Activated T-cell treated with anti-CD3 and anti-CD28 coated beads, Interleukin-2, amount 50 U/mL, for 4 hours (primary cell): ENCODE measurements around the gene LSM11. TPM values are rescaled to one million over a fixed set of nuclear protein-coding genes. Genes with fewer than 3 reads are reported as not detected.

Experiments
- ATAC-seq, 2 donors: fragments of 200-7000 bp; cut with Tn5 transposase; one replicate each; pipeline ENCODE4 v1.10.0; 2021
- DNase-seq: peaks from one replicate; pipeline ENCODE4 v3.0.0-alpha.2; 2020
- H3K27me3 Mint-ChIP-seq: one replicate; pipeline ENCODE4 v1.8.0; 2021; ENCODE audit warnings: low read depth, mixed read lengths
- H3K36me3 Mint-ChIP-seq: one replicate; pipeline ENCODE4 v1.8.0; 2022; ENCODE audit warnings: mixed read lengths; ENCODE audit not compliant: insufficient read depth
- H3K4me1 Mint-ChIP-seq: one replicate; pipeline ENCODE4 v1.8.0; 2021; ENCODE audit warnings: low read depth, mixed read lengths
- H3K4me3 Mint-ChIP-seq: one replicate; pipeline ENCODE4 v1.8.0; 2021; ENCODE audit warnings: mild to moderate bottlenecking, moderate library complexity, mixed read lengths
- H3K9me3 Mint-ChIP-seq: one replicate; pipeline ENCODE4 v1.8.0; 2021; ENCODE audit warnings: mixed read lengths
- total RNA-seq, 3 donors: library from RNA; stranded (reverse); gene quantifications; one replicate each; pipeline ENCODE4 v1.2.1, GENCODE V29; 2021

The LSM11 gene
- total RNA-seq, 3 donors from 2014 or later = 4.9 to 5.9 (median 5.5) TPM

DNA sequence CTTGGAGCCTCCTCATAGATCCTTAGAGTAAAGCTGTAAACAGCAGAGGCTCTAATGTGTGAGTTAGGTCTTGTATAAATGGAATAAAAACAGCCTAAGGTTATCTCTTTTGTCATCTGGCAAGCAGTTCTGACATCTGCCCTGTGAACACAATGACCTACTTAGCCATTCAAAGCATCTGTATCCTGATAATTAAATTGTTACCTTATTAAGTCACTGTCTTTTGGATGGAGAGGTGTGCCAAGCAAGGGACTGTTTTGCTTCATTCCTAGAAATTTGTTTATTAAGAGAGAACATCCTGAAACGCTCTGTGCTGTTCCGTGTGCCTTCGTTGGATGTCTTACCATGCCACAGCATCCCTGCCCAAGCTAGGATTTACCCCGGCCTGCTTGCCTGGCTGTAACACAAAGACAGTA is 1.5 kb downstream of the LSM11 start:
- H3K9me3 Mint-ChIP-seq = no peaks in the 10 kb centered on the region
- H3K4me1 Mint-ChIP-seq = peaks cover 37% of the 10 kb centered on the region
- DNase-seq = no peak
- H3K36me3 Mint-ChIP-seq = peaks cover 2% of the 10 kb centered on the region
- no peak for ATAC-seq
- H3K4me3 Mint-ChIP-seq = peak overlapping the region; percentile 95
- H3K27me3 Mint-ChIP-seq = no peaks in the 10 kb centered on the region

DNA sequence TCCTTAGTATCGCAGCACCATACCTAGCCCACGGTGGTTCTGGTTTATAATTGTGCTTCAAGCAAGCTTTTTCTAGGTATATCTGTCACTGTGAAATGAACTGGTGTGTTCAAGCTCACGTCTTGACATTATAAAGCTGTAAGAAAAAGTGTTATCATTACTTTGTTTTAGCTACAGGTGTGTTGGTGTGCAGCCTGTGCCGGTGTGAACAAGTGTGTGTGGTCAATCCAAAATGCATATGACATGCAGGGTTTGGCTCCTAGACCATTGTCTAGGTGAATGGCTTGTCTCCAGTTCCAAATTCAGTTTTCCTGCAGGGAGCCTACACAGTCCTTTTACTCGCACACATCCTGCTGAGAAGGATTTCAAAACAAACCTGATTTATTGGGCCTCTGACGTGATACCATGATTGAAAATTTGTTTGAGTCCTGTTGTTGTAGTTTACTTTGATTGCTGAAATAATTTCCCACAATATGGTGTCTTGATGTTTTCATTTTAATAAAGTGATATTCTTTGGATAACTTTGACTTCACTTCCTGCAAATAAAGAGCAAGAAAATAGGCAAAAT is 3.7 kb downstream of the LSM11 start:
- H3K27me3 Mint-ChIP-seq = no peaks in the 10 kb centered on the region
- no peaks in the 10 kb centered on the region for H3K9me3 Mint-ChIP-seq

DNA sequence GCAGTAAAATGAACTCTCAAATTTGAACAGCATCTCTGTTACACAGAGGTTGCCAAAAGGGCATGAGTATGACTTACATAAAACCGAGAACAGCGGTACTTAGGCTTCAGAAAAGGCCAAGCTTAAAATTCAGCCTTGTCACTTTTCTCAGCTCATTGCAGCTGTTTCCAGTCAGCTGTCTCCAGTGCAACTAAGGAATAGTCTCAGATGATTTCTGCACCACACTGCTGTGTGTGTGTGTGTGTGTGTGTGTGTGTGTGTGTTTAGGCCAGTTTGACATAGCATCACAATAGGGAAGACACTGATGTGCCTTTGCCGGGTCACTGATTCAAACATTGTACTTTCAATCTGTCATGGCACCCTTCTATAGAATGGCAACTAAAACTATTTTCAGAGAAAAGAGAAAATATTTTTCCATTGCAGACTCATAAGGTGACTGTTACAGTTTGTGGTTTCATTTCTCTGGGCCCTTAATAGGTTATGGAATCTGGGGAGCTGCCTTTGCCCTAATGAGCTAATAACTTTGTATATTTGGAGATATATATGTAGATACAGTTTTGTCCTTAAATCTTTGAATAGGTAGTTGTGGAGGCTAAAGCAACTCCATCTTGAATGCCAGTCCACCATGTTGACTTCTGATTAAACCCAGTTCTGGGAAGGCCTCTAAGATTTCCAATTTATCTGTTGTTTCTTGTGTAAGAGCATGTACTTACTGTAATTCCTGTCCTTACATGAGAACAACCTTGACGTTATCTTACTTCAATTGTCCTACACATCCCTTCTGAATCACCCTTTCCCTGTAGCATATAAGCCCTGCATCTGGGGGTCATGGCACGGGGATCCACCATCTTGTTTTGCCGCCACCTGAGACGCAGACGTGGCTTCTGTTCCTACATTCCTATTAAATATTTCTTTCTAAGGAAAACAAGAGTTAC is 4.5 kb downstream of the LSM11 start:
- ATAC-seq (no peak), DNase-seq (no peak)
- peaks cover 8% of the 10 kb centered on the region for H3K36me3 Mint-ChIP-seq
- no peaks in the 10 kb centered on the region for H3K27me3 Mint-ChIP-seq
- H3K4me3 Mint-ChIP-seq = peak overlapping the region; percentile 5
- no peaks in the 10 kb centered on the region for H3K9me3 Mint-ChIP-seq
- H3K4me1 Mint-ChIP-seq = peaks cover 35% of the 10 kb centered on the region

More for the DNA sequence above, 3.7 kb downstream of the LSM11 start:
- H3K4me3 Mint-ChIP-seq = no peak overlapping the region
- peaks cover 5% of the 10 kb centered on the region for H3K36me3 Mint-ChIP-seq
- DNase-seq = no peak
- peaks cover 40% of the 10 kb centered on the region for H3K4me1 Mint-ChIP-seq
- no peak for ATAC-seq

DNA sequence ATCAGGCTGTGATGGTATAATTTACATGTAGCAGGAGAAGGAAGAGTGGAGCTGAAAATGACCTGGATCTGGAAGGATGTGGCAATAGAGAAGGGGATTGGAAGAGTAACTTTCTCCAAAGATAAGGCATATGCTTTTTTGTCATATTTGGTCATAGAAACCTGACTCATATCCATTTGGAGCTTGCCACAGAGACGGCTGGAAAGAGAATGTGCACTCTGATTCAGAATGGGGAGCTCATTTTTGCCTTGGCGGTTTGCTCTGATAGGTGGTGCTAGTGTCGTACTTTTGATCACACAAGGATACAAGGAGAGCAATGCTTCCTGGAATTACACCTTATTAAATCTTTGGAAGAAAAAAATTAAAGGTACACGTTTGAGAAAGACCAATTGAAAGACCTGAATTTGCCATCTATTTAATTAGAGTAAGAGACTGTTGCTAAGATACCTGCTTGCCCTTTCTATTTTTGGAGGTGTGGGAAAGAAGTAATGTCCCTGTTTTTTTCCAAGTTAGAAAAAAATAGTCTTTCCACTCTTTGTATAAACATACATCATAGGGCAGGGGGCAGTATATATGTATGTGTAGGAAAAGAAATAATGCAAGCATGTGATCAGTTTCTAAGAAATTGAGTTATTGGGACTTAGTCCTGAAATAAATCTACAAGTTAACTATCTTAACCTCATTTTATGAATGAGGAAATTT is 5.4 kb downstream of the LSM11 start:
- peaks cover 9% of the 10 kb centered on the region for H3K36me3 Mint-ChIP-seq

DNA sequence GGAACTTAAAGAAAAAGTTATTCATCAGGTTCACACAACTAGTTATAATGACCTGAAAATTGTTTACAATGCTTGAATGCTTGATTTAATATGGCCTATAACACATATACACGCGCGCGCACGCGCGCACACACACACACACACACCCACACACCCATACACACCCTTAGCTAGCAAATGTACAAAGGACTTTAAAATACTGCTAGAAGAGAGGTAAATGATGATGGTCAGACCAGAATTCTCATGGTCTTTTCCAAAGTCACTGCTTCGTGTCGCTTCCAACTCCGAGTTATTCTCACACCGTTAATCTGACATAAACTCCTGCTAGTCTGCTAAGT is 5.9 kb downstream of the LSM11 start:
- ATAC-seq = no peak
- no peaks in the 10 kb centered on the region for H3K27me3 Mint-ChIP-seq
- peaks cover 29% of the 10 kb centered on the region for H3K4me1 Mint-ChIP-seq

More for the DNA sequence above, 5.4 kb downstream of the LSM11 start:
- H3K27me3 Mint-ChIP-seq = no peaks in the 10 kb centered on the region
- H3K4me1 Mint-ChIP-seq = peaks cover 32% of the 10 kb centered on the region
- no peaks in the 10 kb centered on the region for H3K9me3 Mint-ChIP-seq
- H3K4me3 Mint-ChIP-seq = no peak overlapping the region
- DNase-seq (no peak), ATAC-seq (no peak)

DNA sequence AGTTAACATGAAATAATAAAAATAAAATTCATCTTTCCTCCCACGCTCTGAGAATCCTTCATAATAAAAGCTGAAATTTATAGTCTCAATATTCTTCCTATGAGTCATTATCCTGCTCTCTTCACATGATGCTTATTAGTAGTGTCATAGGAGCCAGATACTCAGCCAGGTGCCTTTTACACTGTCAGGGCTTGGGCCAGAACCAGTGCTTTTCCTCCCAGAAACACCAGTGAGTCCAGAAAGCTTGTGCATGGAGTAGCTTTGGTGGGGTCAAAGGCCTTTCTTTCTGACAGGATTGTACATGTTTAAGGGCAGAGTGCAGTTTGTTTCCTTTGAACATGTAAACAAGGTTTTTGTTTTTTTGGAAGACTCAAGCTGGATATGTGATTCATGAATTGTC is 6.8 kb downstream of the LSM11 start:
- H3K4me1 Mint-ChIP-seq = peaks cover 21% of the 10 kb centered on the region
- no peaks in the 10 kb centered on the region for H3K9me3 Mint-ChIP-seq
- peaks cover 11% of the 10 kb centered on the region for H3K36me3 Mint-ChIP-seq
- ATAC-seq = no peak
- no peak for DNase-seq
- no peaks in the 10 kb centered on the region for H3K27me3 Mint-ChIP-seq
- no peak overlapping the region for H3K4me3 Mint-ChIP-seq

More for the DNA sequence above, 5.9 kb downstream of the LSM11 start:
- no peak for DNase-seq
- no peak overlapping the region for H3K4me3 Mint-ChIP-seq
- peaks cover 9% of the 10 kb centered on the region for H3K36me3 Mint-ChIP-seq
- H3K9me3 Mint-ChIP-seq = no peaks in the 10 kb centered on the region

DNA sequence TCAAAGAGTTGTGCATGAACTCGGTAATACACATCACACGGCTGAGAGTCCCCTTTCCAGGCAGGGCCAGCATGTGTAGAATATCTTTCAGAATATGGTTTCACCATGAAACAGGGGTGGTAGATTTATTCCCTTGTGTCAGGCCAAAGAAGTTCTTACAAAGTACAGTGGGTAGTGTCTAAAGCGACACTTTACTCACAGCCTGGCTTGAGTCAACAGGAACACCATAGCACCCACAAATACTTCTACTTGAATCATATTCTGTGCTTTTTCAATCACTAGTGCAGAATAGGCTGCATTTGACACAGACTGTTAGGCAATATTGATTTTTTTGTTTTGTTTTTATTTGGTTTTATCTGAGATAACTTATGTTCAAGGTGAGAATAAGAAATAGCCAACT is 12.6 kb downstream of the LSM11 start:
- DNase-seq = no peak
- no peak overlapping the region for H3K4me3 Mint-ChIP-seq
- no peak for ATAC-seq
- no peaks in the 10 kb centered on the region for H3K9me3 Mint-ChIP-seq
- H3K4me1 Mint-ChIP-seq = peaks cover 1% of the 10 kb centered on the region
- no peaks in the 10 kb centered on the region for H3K27me3 Mint-ChIP-seq
- H3K36me3 Mint-ChIP-seq = peaks cover 23% of the 10 kb centered on the region

DNA sequence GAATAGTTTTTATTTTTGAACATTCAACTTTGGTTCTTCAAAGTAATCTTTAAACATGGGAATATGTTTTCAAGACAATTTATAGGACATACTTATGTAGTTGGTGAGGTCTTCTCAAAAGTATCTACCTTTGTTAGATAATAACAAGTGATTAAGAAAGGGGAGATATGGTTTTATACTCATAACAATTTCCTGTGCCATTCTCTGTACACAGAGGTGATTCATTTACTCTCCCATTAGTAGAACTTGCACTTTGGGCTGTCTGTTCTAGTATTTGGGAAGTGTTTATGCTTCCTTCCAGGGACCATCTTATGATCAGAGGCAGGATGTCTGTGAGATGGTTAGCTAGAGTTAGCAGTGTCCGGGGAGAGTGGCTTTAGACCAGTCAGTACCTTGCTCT is 15.2 kb downstream of the LSM11 start:
- Mint-ChIP-seq H3K36me3 (peaks cover 17% of the 10 kb centered on the region), H3K4me3 (no peak overlapping the region), H3K27me3 (no peaks in the 10 kb centered on the region), H3K9me3 (no peaks in the 10 kb centered on the region), H3K4me1 (peaks cover 1% of the 10 kb centered on the region)
- DNase-seq (no peak), ATAC-seq (no peak)

DNA sequence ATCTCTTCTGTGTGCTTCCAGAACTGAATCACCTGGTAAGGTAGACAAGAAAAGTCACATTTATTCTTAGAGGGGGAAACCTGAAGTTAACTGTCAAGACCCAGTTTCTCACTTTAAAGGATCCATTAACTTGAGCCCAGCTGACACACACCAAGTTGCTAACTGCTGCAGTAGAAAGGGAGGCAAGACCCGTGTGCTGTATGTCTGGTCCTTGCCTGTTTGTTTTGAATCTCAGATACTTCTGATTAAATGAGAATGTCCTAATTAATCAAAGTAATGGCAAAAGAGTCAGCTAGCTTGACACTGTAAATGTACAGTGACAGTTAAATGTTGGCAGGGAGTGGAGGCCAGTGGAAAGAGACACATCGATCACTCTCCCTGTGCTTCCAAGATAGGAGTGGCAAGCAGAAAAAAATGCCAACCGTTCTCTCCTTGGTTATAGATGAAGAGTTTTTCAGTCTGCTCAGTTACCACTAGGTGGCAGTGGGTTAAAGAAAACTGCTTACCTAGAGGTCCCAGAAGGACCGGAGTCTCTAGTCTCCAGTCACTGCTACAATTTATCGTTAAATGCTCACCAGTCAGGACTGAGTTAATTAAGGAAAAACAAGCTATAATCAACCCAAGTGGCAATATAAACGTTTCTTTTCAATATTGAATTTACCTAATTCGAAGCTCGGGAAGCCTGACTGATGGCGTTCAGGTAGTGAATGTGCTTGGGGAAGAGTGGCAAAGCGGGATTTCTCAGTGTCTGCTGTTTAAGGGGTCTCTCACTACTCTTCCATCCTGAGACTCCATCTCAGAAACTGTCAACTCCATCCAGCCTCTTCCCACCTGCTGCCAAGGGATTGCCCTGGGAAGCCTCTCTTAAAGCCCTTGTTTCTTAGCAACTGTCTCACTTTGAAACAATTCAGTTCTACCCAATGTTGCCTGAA is 18.4 kb downstream of the LSM11 start:
- Mint-ChIP-seq H3K9me3 (no peaks in the 10 kb centered on the region), H3K4me1 (peaks cover 1% of the 10 kb centered on the region), H3K27me3 (no peaks in the 10 kb centered on the region), H3K36me3 (peaks cover 5% of the 10 kb centered on the region), H3K4me3 (no peak overlapping the region)
- DNase-seq = no peak
- ATAC-seq = peak; percentile 85 to 89

DNA sequence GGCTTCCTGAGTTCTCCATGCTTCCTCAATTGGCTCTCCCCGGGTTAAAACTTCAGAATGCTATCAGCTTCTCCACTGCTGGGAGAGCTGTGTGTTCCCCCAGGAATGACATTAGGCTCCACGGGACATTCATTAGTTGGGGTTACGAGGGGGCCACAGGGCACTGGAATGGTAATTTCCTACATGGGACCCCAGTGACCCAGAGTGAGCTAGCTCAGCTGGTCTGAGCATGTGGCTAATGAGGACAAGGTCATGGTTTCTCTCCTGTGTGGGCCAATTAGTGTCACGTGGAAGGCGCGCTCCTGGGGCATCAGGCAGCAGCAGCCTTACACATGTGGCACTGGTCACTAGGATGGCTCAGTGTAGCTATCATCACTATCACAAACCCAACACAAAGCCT is 21.0 kb downstream of the LSM11 start:
- H3K4me1 Mint-ChIP-seq = no peaks in the 10 kb centered on the region
- H3K27me3 Mint-ChIP-seq = no peaks in the 10 kb centered on the region
- H3K36me3 Mint-ChIP-seq = peaks cover 5% of the 10 kb centered on the region
- H3K9me3 Mint-ChIP-seq = no peaks in the 10 kb centered on the region
- ATAC-seq (no peak), DNase-seq (no peak)
- H3K4me3 Mint-ChIP-seq = no peak overlapping the region

DNA sequence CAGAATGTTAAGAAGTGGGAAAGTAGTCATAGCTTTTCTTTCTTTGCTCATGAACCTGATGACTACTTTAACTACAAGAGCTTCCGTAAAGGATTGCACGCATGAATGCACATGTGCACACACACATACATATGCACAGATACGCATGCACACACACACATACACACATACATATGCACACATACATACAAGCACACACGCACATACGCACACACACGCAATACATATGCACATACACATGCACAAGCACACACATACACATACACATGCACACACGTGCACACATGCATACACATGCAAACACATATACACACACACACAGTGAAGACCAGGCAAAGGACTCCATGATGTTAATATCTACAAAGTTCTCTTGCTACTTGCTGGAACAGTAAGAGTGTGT is 22.9 kb downstream of the LSM11 start:
- no peaks in the 10 kb centered on the region for H3K27me3 Mint-ChIP-seq
- no peak overlapping the region for H3K4me3 Mint-ChIP-seq
- DNase-seq = no peak
- no peaks in the 10 kb centered on the region for H3K36me3 Mint-ChIP-seq
- H3K4me1 Mint-ChIP-seq = no peaks in the 10 kb centered on the region
- ATAC-seq = no peak
- no peaks in the 10 kb centered on the region for H3K9me3 Mint-ChIP-seq

DNA sequence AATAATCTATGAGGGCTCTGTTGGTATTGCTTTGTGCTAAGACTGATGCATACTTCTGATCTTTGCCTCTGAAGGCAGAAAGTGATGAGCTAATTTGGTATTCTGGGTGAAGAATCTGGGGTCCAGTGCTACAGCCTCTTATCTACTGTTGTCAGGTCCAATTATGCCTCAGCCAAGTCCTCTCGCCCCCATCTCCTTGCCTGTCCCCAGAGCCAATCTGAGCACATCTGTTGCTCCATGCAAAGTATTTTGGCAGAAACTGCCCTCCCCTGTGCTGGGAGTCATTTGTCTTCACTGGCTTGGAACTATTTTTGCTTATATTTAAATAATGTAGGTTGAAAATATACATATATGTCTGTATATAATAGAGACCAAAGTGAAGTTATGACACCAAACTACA is 23.4 kb downstream of the LSM11 start:
- Mint-ChIP-seq H3K4me1 (no peaks in the 10 kb centered on the region), H3K4me3 (no peak overlapping the region), H3K36me3 (no peaks in the 10 kb centered on the region), H3K9me3 (no peaks in the 10 kb centered on the region), H3K27me3 (no peaks in the 10 kb centered on the region)
- ATAC-seq (no peak), DNase-seq (no peak)

DNA sequence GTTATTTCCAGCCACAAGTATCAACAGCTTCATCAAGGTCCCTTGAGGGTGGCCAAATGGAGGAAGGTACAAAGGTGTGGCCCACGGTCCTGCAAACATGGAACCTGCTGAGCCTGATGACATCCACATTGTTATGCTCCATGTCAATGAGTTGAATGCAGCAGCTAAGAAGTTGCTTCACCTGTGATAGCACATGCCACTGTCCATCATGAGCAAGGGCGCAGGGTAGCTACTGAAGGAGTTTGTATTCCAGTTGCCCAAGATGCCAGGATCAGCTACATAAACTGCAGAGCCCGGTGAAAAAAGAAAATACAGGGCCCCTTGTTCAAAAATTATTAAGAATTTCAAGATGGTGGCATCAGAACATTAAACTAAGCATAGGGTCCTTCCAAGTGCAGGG is 24.2 kb downstream of the LSM11 start:
- Mint-ChIP-seq H3K27me3 (no peaks in the 10 kb centered on the region), H3K36me3 (no peaks in the 10 kb centered on the region), H3K4me1 (peaks cover 3% of the 10 kb centered on the region), H3K9me3 (no peaks in the 10 kb centered on the region), H3K4me3 (no peak overlapping the region)
- DNase-seq = no peak
- ATAC-seq = no peak

DNA sequence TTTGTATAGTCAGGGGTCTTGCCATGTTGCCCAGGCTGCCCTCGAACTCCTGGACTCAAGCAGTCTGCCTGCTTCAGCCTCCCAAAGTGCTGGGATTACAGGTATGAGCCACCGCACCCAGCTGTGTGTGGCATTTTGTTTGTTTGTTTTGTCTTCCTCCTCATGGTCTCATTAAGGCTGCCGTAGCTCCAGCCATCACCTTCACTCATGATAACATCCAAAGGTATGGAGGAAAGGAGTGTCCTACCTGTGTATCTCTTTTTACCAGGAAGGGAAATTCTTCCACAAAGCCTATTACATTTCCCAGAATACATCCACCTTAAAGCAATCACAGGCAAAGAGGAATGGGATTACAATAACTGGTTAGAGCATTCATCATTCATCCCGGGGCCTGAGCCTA is 27.2 kb downstream of the LSM11 start:
- H3K4me3 Mint-ChIP-seq = no peak overlapping the region
- ATAC-seq = no peak
- peaks cover 2% of the 10 kb centered on the region for H3K27me3 Mint-ChIP-seq
- H3K9me3 Mint-ChIP-seq = no peaks in the 10 kb centered on the region
- DNase-seq = no peak
- H3K4me1 Mint-ChIP-seq = peaks cover 3% of the 10 kb centered on the region
- no peaks in the 10 kb centered on the region for H3K36me3 Mint-ChIP-seq
